NCI-H460 (cell line): ENCODE measurements around the gene RAB14. TPM values are rescaled to one million over a fixed set of nuclear protein-coding genes. Genes with fewer than 3 reads are reported as not detected.
A peak's percentile ranks its signal among the peaks of the same experiment; 100 is the strongest.

Experiments
- DNase-seq: peaks from one replicate; pipeline ENCODE4 v3.0.0-alpha.2; 2016; ENCODE audit warnings: low read depth; ENCODE audit errors: extremely low read depth
- polyA plus RNA-seq: library from polyadenylated mRNA; depleted of rRNA; stranded (reverse); fragments of >200 nt; gene quantifications from 2 replicates; pipeline ENCODE4 v1.2.3, GENCODE V29; 2014; cell fraction: nucleus; rRNA removed
- total RNA-seq: library from RNA; depleted of rRNA; stranded (reverse); fragments of >200 nt; shearing (Covaris generic); gene quantifications from 2 replicates; pipeline ENCODE4 v1.2.3, GENCODE V29; 2014; rRNA removed

Gene RAB14
- 32.1 and 35.5 TPM in 2 replicates for total RNA-seq
- 20.9 and 32.9 TPM in 2 replicates for polyA plus RNA-seq

GRCh38 chr9:121201738-121202533 is at the start of gene RAB14:
Gene RAB14, minus strand, starts transcription at chr9:121201869. Its CDS starts 8,457 bp downstream, at chr9:121193412.
- DNase-seq = peak; percentile 98

GRCh38 chr9:121249563-121249962 is 47.9 kb upstream of the RAB14 start:
- no peak for DNase-seq

GRCh38 chr9:121246821-121247561 is 45.3 kb upstream of the RAB14 start:
- no peak for DNase-seq

DNA sequence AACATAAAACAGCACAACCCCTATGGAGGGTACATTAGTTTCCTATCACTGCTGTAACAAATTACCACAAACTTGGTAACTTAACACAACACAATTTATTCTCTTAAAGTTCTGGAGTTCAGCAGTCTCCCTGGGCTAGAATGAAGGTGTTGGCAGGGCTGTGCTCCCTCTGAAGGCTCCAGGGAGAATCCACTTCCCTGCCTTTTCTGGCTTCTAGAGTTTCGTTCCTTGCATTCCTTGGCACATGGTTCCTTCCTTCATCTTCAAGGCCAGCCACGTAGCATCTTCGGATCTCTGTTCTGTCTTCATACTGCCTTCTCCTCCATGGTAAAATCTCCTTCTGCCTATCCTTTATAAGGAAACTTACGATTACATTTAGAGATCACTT is 41.3 kb upstream of the RAB14 start:
- DNase-seq = no peak

- no peak for DNase-seq
Observed at GRCh38 chr9:121242219-121242958, 40.7 kb upstream of the RAB14 start.

GRCh38 chr9:121240472-121241135 is 38.9 kb upstream of the RAB14 start:
- no peak for DNase-seq

DNA sequence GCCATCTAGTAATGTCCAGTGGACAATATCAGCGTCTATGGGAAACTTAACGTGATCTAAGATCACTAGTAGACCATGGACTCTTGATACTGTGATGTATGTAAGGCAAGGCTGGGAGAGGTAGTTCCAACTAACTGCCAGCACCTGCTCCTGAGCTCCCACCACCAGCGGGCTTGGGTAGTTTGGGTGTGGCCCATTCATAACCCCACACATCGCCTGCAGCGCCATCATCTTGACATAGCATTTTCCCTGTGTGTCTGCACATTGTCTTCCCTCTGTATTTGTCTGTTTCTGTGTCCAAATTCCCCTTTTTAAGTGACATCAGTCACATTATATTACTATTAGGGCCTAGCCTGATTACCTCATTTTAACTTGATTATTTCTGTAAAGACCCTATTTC is 38.2 kb upstream of the RAB14 start:
- no peak for DNase-seq

DNA sequence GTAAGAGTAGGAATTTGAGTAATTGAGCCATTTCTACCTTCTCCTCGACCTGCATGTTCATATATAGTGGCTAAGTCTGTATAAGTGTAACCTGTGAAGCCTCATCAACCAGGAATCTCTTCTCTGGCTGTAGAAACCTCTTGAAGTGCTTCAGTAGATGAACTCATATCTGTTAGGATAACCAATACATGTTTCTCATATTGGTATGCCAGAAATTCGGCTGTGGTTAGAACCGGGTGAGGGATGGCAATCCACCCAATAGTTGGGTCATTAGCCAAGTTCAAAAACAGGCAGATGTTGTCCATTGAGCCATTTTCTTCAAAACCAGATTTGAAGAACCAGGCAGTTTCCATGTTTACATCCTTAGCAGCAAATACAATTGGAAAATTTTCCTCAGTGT is 37.4 kb upstream of the RAB14 start:
- DNase-seq = no peak

GRCh38 chr9:121237916-121238315 is 36.2 kb upstream of the RAB14 start:
- no peak for DNase-seq

DNA sequence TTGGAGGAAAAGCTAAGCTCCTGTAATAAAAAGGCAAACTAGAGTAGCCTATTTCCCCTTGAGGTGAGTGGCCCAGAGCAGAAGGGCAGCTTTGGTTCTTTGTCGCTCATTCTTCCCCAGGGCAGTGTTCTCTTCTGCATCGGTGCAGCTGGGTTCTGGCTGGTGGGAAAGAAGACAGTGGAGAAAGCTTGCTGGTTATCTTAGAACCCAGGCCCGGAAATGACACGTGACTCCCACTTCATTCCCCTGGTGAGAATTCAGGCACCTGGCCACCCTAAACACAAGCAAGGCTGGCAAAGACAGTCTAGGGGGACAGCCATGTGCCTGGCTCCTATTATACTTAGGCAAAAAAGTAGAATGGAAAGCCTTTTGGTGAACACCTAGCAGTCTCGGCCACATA is 33.8 kb upstream of the RAB14 start:
- no peak for DNase-seq

GRCh38 chr9:121234832-121235161 is 33.1 kb upstream of the RAB14 start:
- DNase-seq = no peak

DNA sequence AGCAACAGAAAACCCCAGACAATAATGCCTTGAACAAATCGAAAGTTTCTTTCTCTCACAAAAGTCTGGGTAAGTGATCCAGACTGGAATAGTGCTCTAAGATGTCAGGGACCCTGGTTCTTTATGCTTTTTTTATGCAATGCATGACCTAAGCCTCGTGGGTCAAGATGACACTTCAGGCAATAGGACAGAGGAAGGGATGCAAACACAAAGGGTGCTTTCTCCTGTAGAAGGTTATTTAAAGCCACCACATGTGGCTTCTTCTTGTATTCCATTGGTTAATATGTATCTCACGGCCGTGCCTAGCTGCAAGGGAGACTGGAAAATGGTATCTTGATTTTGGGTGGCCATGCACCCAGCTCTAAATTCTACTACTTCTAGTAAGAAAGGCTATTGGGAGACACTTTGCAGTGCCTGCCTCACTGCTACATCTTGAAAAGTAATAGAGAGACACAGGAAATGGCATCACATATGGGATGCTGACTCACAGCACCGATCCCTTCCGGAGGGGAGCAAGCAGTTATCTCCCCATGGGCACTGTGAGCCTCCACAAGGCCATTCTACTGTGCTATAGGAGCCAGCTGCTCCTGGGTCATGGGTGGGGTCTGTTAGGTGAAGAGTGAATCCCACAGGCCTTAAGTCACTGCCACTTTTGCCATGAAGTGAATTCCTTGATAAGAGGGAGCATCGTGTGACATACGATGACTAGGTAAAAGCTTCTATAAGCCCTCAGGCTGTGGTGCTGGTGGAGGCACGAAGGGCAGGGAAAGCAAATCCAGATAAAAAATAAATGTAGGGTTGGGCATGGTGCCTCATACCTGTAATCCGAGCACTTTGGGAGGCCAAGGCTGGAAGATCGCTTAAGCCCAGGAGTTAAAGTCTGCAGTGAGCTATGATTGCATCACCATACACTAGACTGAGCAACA is 32.5 kb upstream of the RAB14 start:
- DNase-seq = no peak

GRCh38 chr9:121232251-121232650 is 30.6 kb upstream of the RAB14 start:
- DNase-seq = no peak

DNA sequence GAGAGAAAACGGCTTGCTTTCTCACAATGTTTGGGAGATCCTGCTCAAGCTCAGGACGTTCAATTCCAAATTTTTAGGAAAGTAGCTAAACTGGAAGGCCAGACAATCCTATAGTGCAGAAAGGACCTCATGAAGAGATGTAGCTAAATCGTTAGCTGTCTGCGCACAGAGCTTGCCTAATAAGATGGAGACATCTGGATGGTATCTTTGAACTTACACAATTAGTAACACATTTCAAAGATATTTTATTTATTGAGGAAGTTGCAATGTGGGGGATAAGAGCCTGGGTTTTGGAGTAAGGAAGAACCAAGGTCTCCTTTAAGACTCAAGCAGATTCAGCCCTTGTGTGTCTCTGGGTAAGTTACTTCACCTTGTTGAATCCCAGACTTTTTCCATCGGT is 28.6 kb upstream of the RAB14 start:
- DNase-seq = no peak

GRCh38 chr9:121227862-121228261 is 26.2 kb upstream of the RAB14 start:
- DNase-seq = no peak

- DNase-seq = no peak
Observed at GRCh38 chr9:121226175-121226574, 24.5 kb upstream of the RAB14 start.

GRCh38 chr9:121225240-121225639 is 23.6 kb upstream of the RAB14 start:
- no peak for DNase-seq

GRCh38 chr9:121222524-121223171 is 21.0 kb upstream of the RAB14 start:
- peak; percentile 58 for DNase-seq

GRCh38 chr9:121221664-121222055 is 20.0 kb upstream of the RAB14 start:
- DNase-seq = no peak
